Left ventricle myocardium inferior (tissue), 1 donor: Measurements from ENCODE around the gene DHRSX. TPM values are rescaled to one million over a fixed set of nuclear protein-coding genes. Genes with fewer than 3 reads are reported as not detected.

Source experiments
- DNase-seq: peaks from one replicate; pipeline ENCODE4 v3.0.0-alpha.2; 2020
- H3K27ac ChIP-seq: fragments of 200-600 bp; replicated peaks from 2 replicates; pipeline ENCODE4 v1.8.0; 2021
- H3K27me3 ChIP-seq: fragments of 200-600 bp; 2 replicates; pipeline ENCODE4 v1.8.0; 2021; ENCODE audit warnings: low read depth
- H3K36me3 ChIP-seq: fragments of 200-600 bp; 2 replicates; pipeline ENCODE4 v1.8.0; 2021
- H3K4me1 ChIP-seq: fragments of 200-600 bp; 2 replicates; pipeline ENCODE4 v1.8.0; 2021
- H3K4me3 ChIP-seq: fragments of 200-600 bp; 2 replicates; pipeline ENCODE4 v1.8.0; 2021; ENCODE audit warnings: mild to moderate bottlenecking, moderate library complexity
- H3K9me3 ChIP-seq: fragments of 200-600 bp; replicated peaks from 2 replicates; pipeline ENCODE4 v1.8.0; 2021
- CTCF ChIP-seq: fragments of 200-600 bp; IDR thresholded peaks from 2 replicates; pipeline ENCODE4 v1.8.0; 2021; ENCODE audit warnings: antibody characterized with exemption, mild to moderate bottlenecking, borderline replicate concordance
- intact Hi-C: fragments of 100-400 bp; cut with micrococcal nuclease; formaldehyde crosslinking; loops from one replicate; pipeline ENCODE4 v1.11.0; 2022
- total RNA-seq: library from RNA; stranded (reverse); fragmentation: NEBNext Ultra II Directional; extraction: Animal tissue kit (Norgen Biotek cat#: 25700); gene quantifications from one replicate; pipeline ENCODE4 v1.2.1, GENCODE V29; 2021
- donor health status: DM: no; HTN: yes; CAD: no; lungs with severe emphysema.

The DHRSX gene
- total RNA-seq, 1 donor from 2014 or later, result 35.3 TPM

GRCh38 chrX:2545144-2545543, 44.4 kb upstream of the DHRSX start:
- Histone ChIP-seq H3K9me3 (peaks cover 8% of the 10 kb centered on the region), H3K27ac (no peak overlapping the region), H3K36me3 (no peaks in the 10 kb centered on the region), H3K27me3 (no peaks in the 10 kb centered on the region), H3K4me3 (no peak overlapping the region), H3K4me1 (peaks cover 7% of the 10 kb centered on the region)
- intact Hi-C loops, result no loop called here
- no peak for TF ChIP-seq CTCF
- DNase-seq, result no peak

GRCh38 chrX:2542826-2543521, 42.2 kb upstream of the DHRSX start:
- no peak overlapping the region for H3K4me3 ChIP-seq
- no peak overlapping the region for H3K27ac ChIP-seq

GRCh38 chrX:2541603-2542002, 40.8 kb upstream of the DHRSX start:
- no peak overlapping the region for H3K4me3 ChIP-seq
- H3K4me1 ChIP-seq, result peaks cover 7% of the 10 kb centered on the region
- no peaks in the 10 kb centered on the region for H3K27me3 ChIP-seq
- no peak for TF ChIP-seq CTCF
- no peak for DNase-seq
- no peak overlapping the region for H3K27ac ChIP-seq
- intact Hi-C loops, result no loop called here
- H3K36me3 ChIP-seq, result no peaks in the 10 kb centered on the region
- H3K9me3 ChIP-seq, result peaks cover 8% of the 10 kb centered on the region

More at GRCh38 chrX:2542826-2543521, 42.2 kb upstream of the DHRSX start:
- TF ChIP-seq CTCF, result no peak
- Histone ChIP-seq H3K27me3 (no peaks in the 10 kb centered on the region), H3K36me3 (no peaks in the 10 kb centered on the region), H3K4me1 (peaks cover 7% of the 10 kb centered on the region), H3K9me3 (peaks cover 8% of the 10 kb centered on the region)
- no peak for DNase-seq
- intact Hi-C loops, result no loop called here

- Histone ChIP-seq H3K4me1 (peaks cover 7% of the 10 kb centered on the region), H3K9me3 (peaks cover 3% of the 10 kb centered on the region), H3K4me3 (no peak overlapping the region), H3K27me3 (no peaks in the 10 kb centered on the region), H3K36me3 (no peaks in the 10 kb centered on the region), H3K27ac (no peak overlapping the region)
- no peak for TF ChIP-seq CTCF
- intact Hi-C loops, result no loop called here
- no peak for DNase-seq
These were observed 39.7 kb upstream of the DHRSX start for GRCh38 chrX:2540426-2540947.

- peaks cover 7% of the 10 kb centered on the region for H3K4me1 ChIP-seq
- H3K36me3 ChIP-seq, result no peaks in the 10 kb centered on the region
- no peaks in the 10 kb centered on the region for H3K27me3 ChIP-seq
- H3K27ac ChIP-seq, result no peak overlapping the region
- intact Hi-C loops, result no loop called here
- no peak for DNase-seq
- no peaks in the 10 kb centered on the region for H3K9me3 ChIP-seq
- H3K4me3 ChIP-seq, result no peak overlapping the region
- TF ChIP-seq CTCF, result no peak
These were observed 38.8 kb upstream of the DHRSX start for GRCh38 chrX:2539586-2539985.
